Upper lobe of right lung (tissue), 1 donor: ENCODE results near the gene CPB2. TPM values are rescaled to one million over a fixed set of nuclear protein-coding genes. Genes with fewer than 3 reads are reported as not detected.

Experiments
- ATAC-seq: fragments of 200-7000 bp; cut with Tn5 transposase; one replicate; pipeline ENCODE4 v1.9.1; 2020; ENCODE audit warnings: mild to moderate bottlenecking, moderate library complexity
- DNase-seq: peaks from one replicate; pipeline ENCODE4 v3.0.0-alpha.2; 2020
- H3K27ac ChIP-seq: fragments of 200-600 bp; one replicate; pipeline ENCODE4 v1.8.0; 2022
- H3K27me3 ChIP-seq: fragments of 200-600 bp; one replicate; pipeline ENCODE4 v1.8.0; 2022; ENCODE audit warnings: mild to moderate bottlenecking
- H3K36me3 ChIP-seq: fragments of 200-600 bp; one replicate; pipeline ENCODE4 v1.8.0; 2022
- H3K4me1 ChIP-seq: fragments of 200-600 bp; one replicate; pipeline ENCODE4 v1.8.0; 2022
- H3K4me3 ChIP-seq: fragments of 200-600 bp; one replicate; pipeline ENCODE4 v1.8.0; 2022; ENCODE audit warnings: mild to moderate bottlenecking
- H3K9me3 ChIP-seq: fragments of 200-600 bp; one replicate; pipeline ENCODE4 v1.8.0; 2022
- intact Hi-C: fragments of 100-400 bp; cut with DNase I; formaldehyde crosslinking; loops from one replicate; pipeline ENCODE4 v1.11.0; 2022
- total RNA-seq: library from RNA; stranded (reverse); fragmentation: NEBNext Ultra II Directional; extraction: Animal tissue kit (Norgen Biotek cat#: 25700); gene quantifications from one replicate; pipeline ENCODE4 v1.2.1, GENCODE V29; 2021
- TF ChIP-seq, protein P1 (sequence below): fragments of 200-600 bp; IDR thresholded peaks from one replicate; pipeline ENCODE4 v1.8.0; 2022; ENCODE audit warnings: antibody characterized with exemption
- donor health status: DM: no; HTN: yes; CAD: no; lungs with severe emphysema.

The CPB2 gene
- total RNA-seq, 1 donor from 2014 or later: 74.4 TPM

GRCh38 chr13:46045424-46045823 lies 59.4 kb downstream of the CPB2 start:
- H3K9me3 ChIP-seq: no peaks in the 10 kb centered on the region
- TF ChIP-seq, protein P1, sequence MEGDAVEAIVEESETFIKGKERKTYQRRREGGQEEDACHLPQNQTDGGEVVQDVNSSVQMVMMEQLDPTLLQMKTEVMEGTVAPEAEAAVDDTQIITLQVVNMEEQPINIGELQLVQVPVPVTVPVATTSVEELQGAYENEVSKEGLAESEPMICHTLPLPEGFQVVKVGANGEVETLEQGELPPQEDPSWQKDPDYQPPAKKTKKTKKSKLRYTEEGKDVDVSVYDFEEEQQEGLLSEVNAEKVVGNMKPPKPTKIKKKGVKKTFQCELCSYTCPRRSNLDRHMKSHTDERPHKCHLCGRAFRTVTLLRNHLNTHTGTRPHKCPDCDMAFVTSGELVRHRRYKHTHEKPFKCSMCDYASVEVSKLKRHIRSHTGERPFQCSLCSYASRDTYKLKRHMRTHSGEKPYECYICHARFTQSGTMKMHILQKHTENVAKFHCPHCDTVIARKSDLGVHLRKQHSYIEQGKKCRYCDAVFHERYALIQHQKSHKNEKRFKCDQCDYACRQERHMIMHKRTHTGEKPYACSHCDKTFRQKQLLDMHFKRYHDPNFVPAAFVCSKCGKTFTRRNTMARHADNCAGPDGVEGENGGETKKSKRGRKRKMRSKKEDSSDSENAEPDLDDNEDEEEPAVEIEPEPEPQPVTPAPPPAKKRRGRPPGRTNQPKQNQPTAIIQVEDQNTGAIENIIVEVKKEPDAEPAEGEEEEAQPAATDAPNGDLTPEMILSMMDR: no peak
- H3K27me3 ChIP-seq: no peaks in the 10 kb centered on the region
- H3K27ac ChIP-seq: no peak overlapping the region
- H3K4me1 ChIP-seq: peaks cover 3% of the 10 kb centered on the region
- peaks cover 17% of the 10 kb centered on the region for H3K36me3 ChIP-seq
- DNase-seq (no peak), ATAC-seq (no peak)
- intact Hi-C loops: no loop called here
- no peak overlapping the region for H3K4me3 ChIP-seq

DNA sequence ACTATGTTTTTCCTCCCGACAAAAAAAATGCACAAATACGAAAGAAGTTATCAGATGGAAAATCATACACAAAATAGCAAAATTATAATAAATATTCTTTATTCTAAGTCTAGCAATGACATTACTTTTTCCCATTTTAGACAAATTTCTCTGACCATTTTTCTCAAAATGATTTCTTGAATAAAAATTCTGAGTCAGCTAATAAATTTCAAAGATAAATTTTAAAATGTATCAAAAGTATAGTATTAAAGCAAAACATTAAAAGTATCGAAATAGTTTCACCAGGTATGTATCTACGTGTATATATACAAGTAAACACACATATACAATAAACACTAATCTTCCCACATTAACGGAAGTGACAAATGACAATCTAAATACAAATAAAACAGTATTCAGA lies 61.2 kb downstream of the CPB2 start:
- intact Hi-C loops: no loop called here

GRCh38 chr13:46041419-46041839 lies 63.4 kb downstream of the CPB2 start:
- Histone ChIP-seq H3K4me3 (no peak overlapping the region), H3K27ac (no peak overlapping the region), H3K4me1 (no peaks in the 10 kb centered on the region), H3K27me3 (no peaks in the 10 kb centered on the region), H3K36me3 (peaks cover 39% of the 10 kb centered on the region), H3K9me3 (no peaks in the 10 kb centered on the region)
- DNase-seq: no peak
- intact Hi-C loops: no loop called here
- TF ChIP-seq, protein P1: no peak
- no peak for ATAC-seq

More for the DNA sequence above, 61.2 kb downstream of the CPB2 start:
- Histone ChIP-seq H3K27me3 (no peaks in the 10 kb centered on the region), H3K4me1 (no peaks in the 10 kb centered on the region), H3K36me3 (peaks cover 27% of the 10 kb centered on the region), H3K27ac (no peak overlapping the region), H3K9me3 (no peaks in the 10 kb centered on the region), H3K4me3 (no peak overlapping the region)
- TF ChIP-seq, protein P1: no peak
- DNase-seq: no peak
- ATAC-seq: no peak

DNA sequence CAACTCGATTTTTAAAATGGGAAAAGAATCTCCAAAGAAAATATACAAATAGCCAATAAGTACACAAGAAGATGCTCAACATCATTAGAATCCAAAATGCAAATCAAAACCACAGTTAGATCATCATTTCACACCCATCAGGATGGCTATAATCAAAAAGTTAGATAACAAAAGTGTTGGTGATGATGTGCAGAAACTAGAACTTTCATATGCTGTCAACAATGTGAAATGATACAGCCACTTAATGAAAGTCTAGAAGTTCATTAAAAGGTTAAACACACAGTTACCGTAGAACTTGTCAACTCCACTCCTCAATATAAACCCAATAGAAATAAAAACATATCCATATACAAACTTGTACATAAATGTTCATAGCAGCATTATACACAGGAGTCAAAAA lies 64.1 kb downstream of the CPB2 start:
- Histone ChIP-seq H3K27ac (no peak overlapping the region), H3K27me3 (no peaks in the 10 kb centered on the region), H3K4me3 (no peak overlapping the region), H3K4me1 (no peaks in the 10 kb centered on the region), H3K9me3 (no peaks in the 10 kb centered on the region), H3K36me3 (peaks cover 39% of the 10 kb centered on the region)
- ATAC-seq (no peak), DNase-seq (no peak)
- TF ChIP-seq, protein P1: no peak
- intact Hi-C loops: no loop called here

- TF ChIP-seq, protein P1: no peak
- no peak for ATAC-seq
These were observed 65.2 kb downstream of the CPB2 start for GRCh38 chr13:46039411-46040182.

More at GRCh38 chr13:46039411-46040182, 65.2 kb downstream of the CPB2 start:
- Histone ChIP-seq H3K9me3 (no peaks in the 10 kb centered on the region), H3K4me3 (no peak overlapping the region), H3K27me3 (no peaks in the 10 kb centered on the region), H3K27ac (no peak overlapping the region), H3K4me1 (no peaks in the 10 kb centered on the region), H3K36me3 (peaks cover 48% of the 10 kb centered on the region)
- DNase-seq: no peak
- intact Hi-C loops: no loop called here
